NCI-H1048 (cell line): ENCODE data around the gene LGI2.

Experiments used
- DNase-seq: peaks from one replicate; lab custom pipeline; 2025; lab: John Stamatoyannopoulos, UW

LGI2 gene

GRCh38 chr4:24966076-24966475 lies 64.7 kb downstream of the LGI2 start:
- no peak for DNase-seq

- no peak for DNase-seq
Measured at GRCh38 chr4:24965627-24966026, 65.1 kb downstream of the LGI2 start.

GRCh38 chr4:24963277-24963676 lies 67.5 kb downstream of the LGI2 start:
- no peak for DNase-seq

- DNase-seq: no peak
Measured at GRCh38 chr4:24957886-24958285, 72.9 kb downstream of the LGI2 start.

- no peak for DNase-seq
Measured at GRCh38 chr4:24956763-24957162, 74.0 kb downstream of the LGI2 start.

GRCh38 chr4:24956091-24956490 lies 74.7 kb downstream of the LGI2 start:
- DNase-seq: no peak

- DNase-seq: no peak
Measured at GRCh38 chr4:24952667-24953066, 78.1 kb downstream of the LGI2 start.

GRCh38 chr4:24949970-24950369 lies 80.8 kb downstream of the LGI2 start:
- no peak for DNase-seq
